CD4-positive, alpha-beta T cell (primary cell): ENCODE data around the gene BIN1. TPM values are rescaled to one million over a fixed set of nuclear protein-coding genes. Genes with fewer than 3 reads are reported as not detected.

Source experiments
- ATAC-seq: fragments of 200-7000 bp; cut with Tn5 transposase; one replicate; pipeline ENCODE4 v1.10.0; 2022; ENCODE audit warnings: mild to moderate bottlenecking; ENCODE audit not compliant: poor library complexity
- CTCF ChIA-PET: fragments of 350-600 bp; sonication (Branson Sonifier 250); formaldehyde crosslinking; loops from one replicate; lab custom pipeline; 2021; ENCODE audit warnings: antibody characterized with exemption, inconsistent platforms; lab: Charles Lee
- POLR2A ChIA-PET: fragments of 350-600 bp; sonication (Branson Sonifier 250); formaldehyde crosslinking; loops from one replicate; lab custom pipeline; 2021; ENCODE audit warnings: antibody characterized with exemption, inconsistent platforms; lab: Charles Lee
- DNase-seq, 14 experiments: peaks; one replicate each; pipeline ENCODE4 v3.0.0-alpha.2; 2013 to 2020; ENCODE audit warnings: mixed read lengths in 2 of 14
- H3K27ac ChIP-seq, 2 donors: one replicate each; pipeline versions ENCODE4 v1.5.1 to v1.7.0; 2013; ENCODE audit warnings: low read length in 2 of 2, low read depth in 1 of 2, mild to moderate bottlenecking in 1 of 2
- H3K27me3 ChIP-seq, 2 experiments: 1 replicate in 1 of 2; 2 replicates in 1 of 2; pipeline versions ENCODE4 v1.6.1 to v1.7.0; 2013; ENCODE audit warnings: low read length in 2 of 2, control low read depth in 1 of 2, mild to moderate bottlenecking in 1 of 2, moderate library complexity in 1 of 2; ENCODE audit not compliant: insufficient read depth in 2 of 2, control insufficient read depth in 1 of 2
- H3K36me3 ChIP-seq: one replicate; pipeline ENCODE4 v1.6.1; 2013; ENCODE audit warnings: low read length, control low read depth; ENCODE audit not compliant: insufficient read depth
- H3K4me1 ChIP-seq: one replicate; pipeline ENCODE4 v1.6.1; 2013; ENCODE audit warnings: low read length, control low read depth; ENCODE audit not compliant: insufficient read depth
- H3K4me3 ChIP-seq: one replicate; pipeline ENCODE4 v1.5.1; 2013; ENCODE audit warnings: mild to moderate bottlenecking, low read length, moderate library complexity
- H3K9me3 ChIP-seq, 2 experiments: 1 replicate in 1 of 2; 2 replicates in 1 of 2; pipeline versions ENCODE4 v1.6.1 to v1.7.0; 2013; ENCODE audit warnings: low read length in 2 of 2, mild to moderate bottlenecking in 2 of 2, control low read depth in 1 of 2, moderate library complexity in 1 of 2; ENCODE audit not compliant: control insufficient read depth in 1 of 2, insufficient read depth in 1 of 2
- H3K27ac Mint-ChIP-seq: one replicate; pipeline ENCODE4 v1.8.0; 2020; ENCODE audit warnings: mixed read lengths
- H3K27me3 Mint-ChIP-seq: one replicate; pipeline ENCODE4 v1.8.0; 2021; ENCODE audit warnings: mixed read lengths
- H3K36me3 Mint-ChIP-seq: one replicate; pipeline ENCODE4 v1.8.0; 2021; ENCODE audit warnings: low read depth, mixed read lengths
- H3K4me1 Mint-ChIP-seq: one replicate; pipeline ENCODE4 v1.8.0; 2021; ENCODE audit warnings: low read depth, mixed read lengths
- H3K4me3 Mint-ChIP-seq: one replicate; pipeline ENCODE4 v1.8.0; 2020; ENCODE audit warnings: mild to moderate bottlenecking, mixed read lengths
- H3K9me3 Mint-ChIP-seq: one replicate; pipeline ENCODE4 v1.8.0; 2020; ENCODE audit warnings: mixed read lengths
- CTCF ChIP-seq: fragments of 200-600 bp; IDR thresholded peaks from one replicate; pipeline ENCODE4 v1.8.0; 2022; ENCODE audit warnings: antibody characterized with exemption, mild to moderate bottlenecking
- intact Hi-C, 2 experiments: fragments of 100-400 bp; cut with DNase I in 1 of 2; cut with micrococcal nuclease in 1 of 2; formaldehyde crosslinking; loops; one replicate each; pipeline versions ENCODE4 v1.15.1 to v1.9.0; 2023 to 2025; cut with DNase I, micrococcal nuclease
- total RNA-seq, 174 experiments: library from RNA in 2 of 174; stranded (reverse) in 2 of 174; gene quantifications; one replicate each; pipeline ENCODE4 v1.2.3 and lab custom pipeline; 2021 to 2026

BIN1 gene
- total RNA-seq, 2 experiments from 2014 or later = 98.8 to 104 TPM

- H3K36me3 ChIP-seq = no peaks in the 10 kb centered on the region
Measured at GRCh38 chr2:127105656-127106456, 1.1 kb downstream of the BIN1 start.

GRCh38 chr2:127104881-127105655 is 1.9 kb downstream of the BIN1 start:
- peak overlapping the region; percentile 74 for H3K4me3 Mint-ChIP-seq
- ChIA-PET POLR2A (interaction anchor here (2.4 kb wide), 1 partner anchor 24 kb away, joined by 20 read pairs; no protein-coding TSS in a partner anchor), CTCF (no interaction called here)
- H3K4me3 ChIP-seq = no peak overlapping the region
- ATAC-seq (no peak), DNase-seq (peak in 1 of 14 experiments; percentile 15)
- H3K27ac Mint-ChIP-seq = no peak overlapping the region
- H3K36me3 ChIP-seq = no peaks in the 10 kb centered on the region
- no peak for TF ChIP-seq CTCF
- H3K4me1 ChIP-seq = peaks cover 25% of the 10 kb centered on the region
- no peaks in the 10 kb centered on the region for H3K9me3 Mint-ChIP-seq
- peaks cover 10 to 23% of the 10 kb centered on the region in 2 experiments for H3K27me3 ChIP-seq
- H3K27me3 Mint-ChIP-seq = peaks cover 16% of the 10 kb centered on the region
- no peaks in the 10 kb centered on the region for H3K36me3 Mint-ChIP-seq
- intact Hi-C loops = no loop called here
- H3K9me3 ChIP-seq = peaks cover 0 to 13% of the 10 kb centered on the region in 2 experiments
- H3K27ac ChIP-seq = no peak overlapping the region
- peaks cover 11% of the 10 kb centered on the region for H3K4me1 Mint-ChIP-seq

More at GRCh38 chr2:127105656-127106456, 1.1 kb downstream of the BIN1 start:
- ATAC-seq (no peak), DNase-seq (peak in 2 of 14 experiments; percentile 15 to 19)
- Histone ChIP-seq H3K9me3 (peaks cover 0 to 13% of the 10 kb centered on the region in 2 experiments), H3K27ac (no peak overlapping the region), H3K4me3 (peak overlapping the region; percentile 84), H3K27me3 (peaks cover 10 to 23% of the 10 kb centered on the region in 2 experiments), H3K4me1 (peaks cover 25% of the 10 kb centered on the region)
- ChIA-PET CTCF (no interaction called here), POLR2A (interaction anchor here (1.6 to 2.4 kb wide), 2 partner anchors 21 to 25 kb away, joined by 7 to 20 read pairs; no protein-coding TSS in a partner anchor)
- Mint-ChIP-seq H3K4me3 (peak overlapping the region; percentile 81), H3K27ac (no peak overlapping the region), H3K4me1 (peaks cover 11% of the 10 kb centered on the region), H3K36me3 (no peaks in the 10 kb centered on the region), H3K9me3 (no peaks in the 10 kb centered on the region), H3K27me3 (peaks cover 19% of the 10 kb centered on the region)
- TF ChIP-seq CTCF = no peak
- intact Hi-C loops = loop anchor here in 1 of 2 experiments (2.0 kb wide), 2 partner anchors 23 to 37 kb away; no protein-coding TSS in a partner anchor

- peaks cover 13% of the 10 kb centered on the region for H3K27me3 Mint-ChIP-seq
- ATAC-seq (no peak), DNase-seq (no peak)
- no peaks in the 10 kb centered on the region for H3K36me3 ChIP-seq
- peaks cover 0 to 13% of the 10 kb centered on the region in 2 experiments for H3K9me3 ChIP-seq
- ChIA-PET POLR2A (no interaction called here), CTCF (no interaction called here)
- H3K4me3 Mint-ChIP-seq = peak overlapping the region; percentile 74
- H3K27ac Mint-ChIP-seq = no peak overlapping the region
- H3K4me3 ChIP-seq = no peak overlapping the region
- H3K4me1 ChIP-seq = peaks cover 25% of the 10 kb centered on the region
- peaks cover 11% of the 10 kb centered on the region for H3K4me1 Mint-ChIP-seq
- H3K9me3 Mint-ChIP-seq = no peaks in the 10 kb centered on the region
- no peak overlapping the region for H3K27ac ChIP-seq
- no peaks in the 10 kb centered on the region for H3K36me3 Mint-ChIP-seq
- no peak for TF ChIP-seq CTCF
- H3K27me3 ChIP-seq = peaks cover 10 to 21% of the 10 kb centered on the region in 2 experiments
- intact Hi-C loops = no loop called here
Measured at GRCh38 chr2:127104166-127104660, 2.7 kb downstream of the BIN1 start.
